Measurements from ENCODE around the gene BEGAIN. TPM values are rescaled to one million over a fixed set of nuclear protein-coding genes. Genes with fewer than 3 reads are reported as not detected.

Gene BEGAIN
- total RNA-seq, 3 donors from 2014 or later, result 0.64 to 4.1 (median 2.0) TPM

- TF ChIP-seq POLR2AphosphoS5 (IDR thresholded peaks at IDR 0.05), result no peak
- no peak for TF ChIP-seq CTCF (IDR thresholded peaks at IDR 0.05)
- no peak for TF ChIP-seq POLR2A (IDR thresholded peaks at IDR 0.05)
- DNase-seq (ENCODE audit: low spot score in 2 of 2), result no peak
- Histone ChIP-seq H3K27ac (no peak overlapping the region), H3K27me3 (no peaks in the 10 kb centered on the region), H3K36me3 (no peaks in the 10 kb centered on the region), H3K4me3 (no peak overlapping the region), H3K9me3 (no peaks in the 10 kb centered on the region), H3K4me1 (no peaks in the 10 kb centered on the region)
- intact Hi-C loops (cut with DNase I; ENCODE audit: low total_unique reads), result no loop called here
These were observed 24.7 kb upstream of the BEGAIN start for GRCh38 chr14:100611811-100612480.

GRCh38 chr14:100610511-100611217, 23.4 kb upstream of the BEGAIN start:
- intact Hi-C loops (cut with DNase I; ENCODE audit: low total_unique reads), result no loop called here
- no peaks in the 10 kb centered on the region for H3K4me1 ChIP-seq
- H3K27ac ChIP-seq, result no peak overlapping the region
- no peaks in the 10 kb centered on the region for H3K36me3 ChIP-seq
- H3K27me3 ChIP-seq, result no peaks in the 10 kb centered on the region
- no peak overlapping the region for H3K4me3 ChIP-seq
- H3K9me3 ChIP-seq, result no peaks in the 10 kb centered on the region
- no peak for DNase-seq (ENCODE audit: low spot score in 2 of 2)
- TF ChIP-seq CTCF (IDR thresholded peaks at IDR 0.05), result no peak
- TF ChIP-seq POLR2A (IDR thresholded peaks at IDR 0.05), result no peak
- TF ChIP-seq POLR2AphosphoS5 (IDR thresholded peaks at IDR 0.05), result no peak

- no peaks in the 10 kb centered on the region for H3K9me3 ChIP-seq
- H3K27me3 ChIP-seq, result no peaks in the 10 kb centered on the region
- TF ChIP-seq POLR2A (IDR thresholded peaks at IDR 0.05), result no peak
- no peak for TF ChIP-seq POLR2AphosphoS5 (IDR thresholded peaks at IDR 0.05)
- no peak for DNase-seq (ENCODE audit: low spot score in 2 of 2)
- intact Hi-C loops (cut with DNase I; ENCODE audit: low total_unique reads), result no loop called here
- H3K4me1 ChIP-seq, result no peaks in the 10 kb centered on the region
- H3K36me3 ChIP-seq, result no peaks in the 10 kb centered on the region
- H3K27ac ChIP-seq, result no peak overlapping the region
- H3K4me3 ChIP-seq, result no peak overlapping the region
These were observed 22.7 kb upstream of the BEGAIN start for GRCh38 chr14:100609941-100610391.

GRCh38 chr14:100609331-100609870, 22.2 kb upstream of the BEGAIN start:
- intact Hi-C loops (cut with DNase I; ENCODE audit: low total_unique reads), result no loop called here
- no peak for DNase-seq (ENCODE audit: low spot score in 2 of 2)
- H3K4me1 ChIP-seq, result no peaks in the 10 kb centered on the region

More at GRCh38 chr14:100609331-100609870, 22.2 kb upstream of the BEGAIN start:
- Histone ChIP-seq H3K4me3 (no peak overlapping the region), H3K27me3 (no peaks in the 10 kb centered on the region), H3K27ac (no peak overlapping the region), H3K36me3 (no peaks in the 10 kb centered on the region), H3K9me3 (no peaks in the 10 kb centered on the region)
- no peak for TF ChIP-seq CTCF (IDR thresholded peaks at IDR 0.05)
- no peak for TF ChIP-seq POLR2A (IDR thresholded peaks at IDR 0.05)
- no peak for TF ChIP-seq POLR2AphosphoS5 (IDR thresholded peaks at IDR 0.05)

Data from breast epithelium (tissue), 4 donors.